Transverse colon (tissue), 3 donors: ENCODE data around the gene GPR153.

Source experiments
- CTCF ChIP-seq, 5 experiments: fragments of 200-600 bp in 3 of 5; fragments of 450-650 bp in 2 of 5; sonication (generic) in 3 of 5; IDR thresholded peaks; 1 replicate in 2 of 5; 2 replicates in 3 of 5; pipeline ENCODE4 v1.5.1; 2016 to 2017; ENCODE audit warnings: antibody characterized with exemption in 5 of 5, inconsistent platforms in 3 of 5, mild to moderate bottlenecking in 2 of 5, moderate library complexity in 1 of 5
- EP300 ChIP-seq: sonication (generic); formaldehyde crosslinking; IDR thresholded peaks from one replicate; pipeline ENCODE4 v1.6.1; 2017; ENCODE audit warnings: antibody characterized with exemption, low read depth
- POLR2A ChIP-seq: fragments of 450-650 bp; IDR thresholded peaks from one replicate; pipeline ENCODE4 v1.6.1; 2016; ENCODE audit warnings: antibody characterized with exemption, mild to moderate bottlenecking, moderate library complexity

- TF ChIP-seq CTCF (IDR thresholded peaks at IDR 0.05) (no peak), EP300 (no peak), POLR2A (no peak)
Measured at GRCh38 chr1:6200188-6200809, 60.6 kb downstream of the GPR153 start.
